ENCODE measurements around the gene ABCC12.

The ABCC12 gene

DNA sequence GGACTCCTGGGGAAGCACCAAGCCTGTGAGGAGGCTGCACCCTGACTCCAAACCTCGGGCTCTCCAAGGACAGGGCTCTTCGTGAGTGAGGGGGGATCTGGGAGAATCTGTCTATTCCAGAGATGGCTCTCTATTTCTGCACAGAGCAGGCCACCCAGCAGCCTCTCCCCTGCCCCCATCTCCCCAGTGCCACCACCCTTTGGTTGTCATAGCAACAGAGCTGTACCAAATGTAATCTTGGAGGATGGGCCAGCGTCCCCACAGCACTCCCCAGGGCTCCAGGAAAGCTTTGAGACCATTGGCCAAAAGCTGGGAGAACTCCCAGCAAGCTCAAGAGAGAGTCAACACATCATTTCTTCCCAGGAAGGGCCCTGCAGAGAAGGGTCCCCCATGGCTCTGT, 49.3 kb downstream of the ABCC12 start:
- no peak for DNase-seq (ENCODE audit: low read depth in 1 of 2, low spot score in 1 of 2)
